GM23338 (cell line): ENCODE measurements around the gene TMEM174. TPM values are rescaled to one million over a fixed set of nuclear protein-coding genes. Genes with fewer than 3 reads are reported as not detected.

Source experiments
- CREB1 ChIP-seq: fragments of 250-450 bp; sonication (Bioruptor Pico); IDR thresholded peaks from 2 replicates; pipeline ENCODE4 v1.5.0; 2020; ENCODE audit warnings: low read depth, mild to moderate bottlenecking, moderate library complexity
- EZH2phosphoT487 ChIP-seq: fragments of 200-600 bp; sonication (generic); IDR thresholded peaks from one replicate; pipeline ENCODE4 v1.8.1; 2018; ENCODE audit warnings: antibody characterized with exemption; ENCODE audit not compliant: unreplicated experiment
- NANOG ChIP-seq: IDR thresholded peaks from 2 replicates; pipeline ENCODE4 v1.6.1; 2016; ENCODE audit warnings: antibody characterized with exemption, borderline replicate concordance
- REST ChIP-seq: IDR thresholded peaks from one replicate; pipeline ENCODE4 v1.6.1; 2018; ENCODE audit warnings: antibody characterized with exemption; ENCODE audit not compliant: unreplicated experiment
- ZNF462 ChIP-seq: fragments of 250-450 bp; sonication (Bioruptor Pico); IDR thresholded peaks from 2 replicates; pipeline ENCODE4 v1.5.0; 2020; ENCODE audit warnings: mild to moderate bottlenecking, moderate library complexity
- polyA plus RNA-seq: library from polyadenylated mRNA; unstranded; fragments of >200 nt; fragmentation: Nextera tagmentation; extraction: Ambion mirVana; gene quantifications from 2 replicates; pipeline ENCODE4 v1.2.1, GENCODE V29; 2016
- total RNA-seq: library from RNA; depleted of rRNA; stranded (reverse); fragments of >200 nt; shearing (Covaris generic); gene quantifications from 2 replicates; pipeline ENCODE4 v1.2.3, GENCODE V29; 2014

TMEM174 gene
- total and polyA plus RNA-seq, 2 experiments from 2014 or later: not detected

- TF ChIP-seq ZNF462 (CRISPR knock-in tag) (no peak), NANOG (no peak), REST (no peak), EZH2phosphoT487 (no peak), CREB1 (CRISPR knock-in tag) (no peak)
These were observed 22.1 kb upstream of the TMEM174 start (continued) for GRCh38 chr5:73150876-73151275.
